Smooth muscle cell (in vitro differentiated cells): ENCODE results near the gene HECTD4. TPM values are rescaled to one million over a fixed set of nuclear protein-coding genes. Genes with fewer than 3 reads are reported as not detected.

ENCODE experiments used
- DNase-seq: peaks from one replicate; lab custom pipeline; 2025; ENCODE audit not compliant: unreplicated experiment; lab: John Stamatoyannopoulos, UW
- H2AFZ ChIP-seq: fragments of 200-600 bp; sonication (generic); 2 replicates; pipeline ENCODE4 v1.6.0; 2016; ENCODE audit warnings: antibody characterized with exemption, low read depth, mild to moderate bottlenecking
- H3F3A ChIP-seq: fragments of 200-600 bp; sonication (generic); 2 replicates; pipeline ENCODE4 v1.6.0; 2017; ENCODE audit warnings: antibody characterized with exemption, low read depth
- H3K27ac ChIP-seq: fragments of 200-600 bp; sonication (generic); 2 replicates; pipeline ENCODE4 v1.5.1; 2016; ENCODE audit warnings: low read depth, mild to moderate bottlenecking
- H3K27me3 ChIP-seq: fragments of 200-600 bp; sonication (generic); 2 replicates; pipeline ENCODE4 v1.6.1; 2016; ENCODE audit warnings: low read depth, mild to moderate bottlenecking
- H3K36me3 ChIP-seq: fragments of 200-600 bp; sonication (generic); 2 replicates; pipeline ENCODE4 v1.5.1; 2016; ENCODE audit warnings: low read depth
- H3K4me1 ChIP-seq: fragments of 200-600 bp; sonication (generic); 2 replicates; pipeline ENCODE4 v1.5.1; 2016; ENCODE audit warnings: low read depth
- H3K4me2 ChIP-seq: fragments of 200-600 bp; sonication (generic); 2 replicates; pipeline ENCODE4 v1.6.0; 2016; ENCODE audit warnings: mild to moderate bottlenecking
- H3K4me3 ChIP-seq: fragments of 200-600 bp; sonication (generic); 2 replicates; pipeline ENCODE4 v1.5.1; 2016; ENCODE audit warnings: mild to moderate bottlenecking
- H3K79me2 ChIP-seq: fragments of 200-600 bp; sonication (generic); 2 replicates; pipeline ENCODE4 v1.6.0; 2016; ENCODE audit warnings: low read depth, mild to moderate bottlenecking
- H3K9ac ChIP-seq: fragments of 200-600 bp; sonication (generic); 2 replicates; pipeline ENCODE4 v1.6.0; 2016; ENCODE audit warnings: low read depth
- H3K9me3 ChIP-seq: fragments of 200-600 bp; sonication (generic); replicated peaks from 2 replicates; pipeline ENCODE4 v1.5.1; 2016; ENCODE audit warnings: low read depth
- H4K20me1 ChIP-seq: fragments of 200-600 bp; sonication (generic); 2 replicates; pipeline ENCODE4 v1.6.0; 2016; ENCODE audit warnings: low read depth
- WGBS: methylation state at CpG from one replicate; pipeline ENCODE4 v1.1.7; 2016; ENCODE audit warnings: low lambda C conversion rate; 5-methylcytosine and 5-hydroxymethylcytosine counted together
- polyA plus RNA-seq: library from polyadenylated mRNA; unstranded; fragments of >200 nt; fragmentation: Nextera tagmentation; extraction: Ambion mirVana; gene quantifications from 2 replicates; pipeline ENCODE4 v1.2.1, GENCODE V29; 2016
- total RNA-seq: library from RNA; depleted of rRNA; stranded (reverse); fragments of >200 nt; gene quantifications from 2 replicates; pipeline ENCODE4 v1.2.3, GENCODE V29; 2014
- TF ChIP-seq, protein P1 (sequence below): fragments of 200-600 bp; sonication (generic); IDR thresholded peaks from 2 replicates; pipeline ENCODE4 v1.5.1; 2017; ENCODE audit warnings: borderline replicate concordance, mild to moderate bottlenecking, antibody characterized with exemption; ENCODE audit not compliant: insufficient read depth, poor library complexity, severe bottlenecking

HECTD4 gene
- total and polyA plus RNA-seq, 2 experiments from 2014 or later, result 6.6 to 16.9 TPM

DNA sequence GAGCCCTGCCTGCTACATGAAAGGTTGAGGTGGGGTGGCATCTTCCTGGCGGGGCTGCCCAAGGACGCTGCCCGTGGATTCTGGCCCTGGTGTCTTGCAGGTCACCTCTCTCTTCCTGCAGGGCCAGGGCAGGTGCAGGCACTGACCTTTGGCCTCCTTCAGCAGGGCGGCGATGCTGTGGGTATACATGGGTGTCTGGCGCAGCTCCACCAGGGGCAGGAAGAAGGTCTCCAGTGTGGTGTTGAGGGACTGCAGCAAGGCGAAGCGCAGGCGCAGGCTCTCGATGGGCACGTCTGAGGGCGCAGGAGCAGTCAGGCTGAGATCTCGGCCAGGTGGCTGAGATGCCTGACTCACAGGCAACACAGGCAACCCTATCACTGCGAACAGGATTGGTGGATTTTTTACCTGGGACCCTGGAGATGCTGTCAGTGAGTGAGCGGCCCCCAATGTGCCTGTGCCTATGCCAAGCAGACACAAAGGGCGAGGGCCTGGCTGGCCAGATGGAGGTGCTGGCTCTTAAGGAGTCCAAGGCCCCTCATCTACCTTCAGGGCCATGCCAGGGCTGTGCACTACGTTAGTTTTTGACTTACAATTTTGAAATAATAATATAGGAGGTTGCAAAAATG is 211.1 kb downstream of the HECTD4 start:
- TF ChIP-seq, protein P1, sequence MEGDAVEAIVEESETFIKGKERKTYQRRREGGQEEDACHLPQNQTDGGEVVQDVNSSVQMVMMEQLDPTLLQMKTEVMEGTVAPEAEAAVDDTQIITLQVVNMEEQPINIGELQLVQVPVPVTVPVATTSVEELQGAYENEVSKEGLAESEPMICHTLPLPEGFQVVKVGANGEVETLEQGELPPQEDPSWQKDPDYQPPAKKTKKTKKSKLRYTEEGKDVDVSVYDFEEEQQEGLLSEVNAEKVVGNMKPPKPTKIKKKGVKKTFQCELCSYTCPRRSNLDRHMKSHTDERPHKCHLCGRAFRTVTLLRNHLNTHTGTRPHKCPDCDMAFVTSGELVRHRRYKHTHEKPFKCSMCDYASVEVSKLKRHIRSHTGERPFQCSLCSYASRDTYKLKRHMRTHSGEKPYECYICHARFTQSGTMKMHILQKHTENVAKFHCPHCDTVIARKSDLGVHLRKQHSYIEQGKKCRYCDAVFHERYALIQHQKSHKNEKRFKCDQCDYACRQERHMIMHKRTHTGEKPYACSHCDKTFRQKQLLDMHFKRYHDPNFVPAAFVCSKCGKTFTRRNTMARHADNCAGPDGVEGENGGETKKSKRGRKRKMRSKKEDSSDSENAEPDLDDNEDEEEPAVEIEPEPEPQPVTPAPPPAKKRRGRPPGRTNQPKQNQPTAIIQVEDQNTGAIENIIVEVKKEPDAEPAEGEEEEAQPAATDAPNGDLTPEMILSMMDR, result no peak
- Histone ChIP-seq H3K4me3 (no peak overlapping the region), H3F3A (no peaks in the 10 kb centered on the region), H3K27ac (no peak overlapping the region), H2AFZ (no peak overlapping the region), H3K4me1 (no peaks in the 10 kb centered on the region), H3K79me2 (no peaks in the 10 kb centered on the region), H4K20me1 (no peaks in the 10 kb centered on the region), H3K9ac (no peak overlapping the region), H3K9me3 (no peaks in the 10 kb centered on the region), H3K36me3 (no peaks in the 10 kb centered on the region), H3K27me3 (no peaks in the 10 kb centered on the region), H3K4me2 (no peak overlapping the region)
- WGBS, result 94% methylated on average over 17 of the region's 17 CpGs
- no peak for DNase-seq

DNA sequence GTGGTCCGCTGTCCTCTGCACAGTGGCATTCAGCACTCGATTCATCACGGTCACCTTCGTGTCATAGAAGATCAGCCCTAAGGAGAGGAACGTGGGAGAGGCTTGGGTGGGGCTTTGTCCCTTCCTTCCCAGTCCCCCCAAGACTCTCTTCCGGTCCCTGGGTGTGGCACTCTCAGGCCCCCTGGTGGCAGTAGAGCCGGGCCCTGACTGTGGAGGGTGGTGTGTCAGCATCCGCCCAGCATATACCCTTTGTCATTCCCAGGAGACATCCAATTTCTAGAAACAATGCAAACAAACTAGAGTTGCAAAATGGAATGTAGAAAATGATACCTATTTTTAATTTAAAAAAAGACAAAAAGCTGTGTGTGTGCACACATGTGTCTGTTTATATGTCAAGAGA is 211.9 kb downstream of the HECTD4 start:
- WGBS, result 73% methylated on average over 8 of the region's 8 CpGs
- Histone ChIP-seq H4K20me1 (no peaks in the 10 kb centered on the region), H2AFZ (no peak overlapping the region), H3K36me3 (no peaks in the 10 kb centered on the region), H3K4me3 (no peak overlapping the region), H3F3A (no peaks in the 10 kb centered on the region), H3K9ac (no peak overlapping the region), H3K4me2 (no peak overlapping the region), H3K27ac (no peak overlapping the region), H3K4me1 (no peaks in the 10 kb centered on the region), H3K27me3 (no peaks in the 10 kb centered on the region), H3K79me2 (no peaks in the 10 kb centered on the region), H3K9me3 (no peaks in the 10 kb centered on the region)
- TF ChIP-seq, protein P1, result no peak
- DNase-seq, result no peak

DNA sequence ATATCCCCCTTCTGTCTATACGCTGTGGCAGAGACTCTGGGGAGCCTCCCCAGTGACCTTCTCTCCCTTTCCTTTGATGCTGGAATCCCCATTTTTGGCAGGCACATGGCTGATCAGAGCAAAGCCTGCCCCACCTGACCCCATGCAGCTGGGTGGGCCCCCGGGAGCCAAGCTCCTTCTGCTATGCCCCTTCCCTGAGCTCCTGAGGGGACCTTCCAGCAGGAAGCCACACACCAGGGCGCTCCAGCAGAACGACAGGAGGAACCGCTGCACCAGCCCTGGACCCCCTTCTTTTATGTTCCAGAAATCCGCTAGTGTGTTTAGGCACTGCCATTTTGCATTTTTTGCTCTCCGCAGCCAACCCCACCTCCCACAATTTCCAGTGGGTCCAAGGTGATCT is 212.3 kb downstream of the HECTD4 start:
- no peak overlapping the region for H3K9ac ChIP-seq
- H3K4me2 ChIP-seq, result no peak overlapping the region
- no peak overlapping the region for H2AFZ ChIP-seq
- H3K4me1 ChIP-seq, result no peaks in the 10 kb centered on the region
- H3K36me3 ChIP-seq, result no peaks in the 10 kb centered on the region
- DNase-seq, result no peak
- H3K27ac ChIP-seq, result no peak overlapping the region
- no peaks in the 10 kb centered on the region for H3K27me3 ChIP-seq
- H3K79me2 ChIP-seq, result no peaks in the 10 kb centered on the region
- TF ChIP-seq, protein P1, result no peak
- H3K9me3 ChIP-seq, result no peaks in the 10 kb centered on the region
- no peaks in the 10 kb centered on the region for H3F3A ChIP-seq
- no peaks in the 10 kb centered on the region for H4K20me1 ChIP-seq
- H3K4me3 ChIP-seq, result no peak overlapping the region
- WGBS, result 99% methylated on average over 7 of the region's 7 CpGs
